ENCODE measurements around the gene OXSR1. TPM values are rescaled to one million over a fixed set of nuclear protein-coding genes. Genes with fewer than 3 reads are reported as not detected.

The OXSR1 gene
- total and polyA plus RNA-seq, 4 donors: 4.3 to 24.7 (median 12.2) TPM

DNA sequence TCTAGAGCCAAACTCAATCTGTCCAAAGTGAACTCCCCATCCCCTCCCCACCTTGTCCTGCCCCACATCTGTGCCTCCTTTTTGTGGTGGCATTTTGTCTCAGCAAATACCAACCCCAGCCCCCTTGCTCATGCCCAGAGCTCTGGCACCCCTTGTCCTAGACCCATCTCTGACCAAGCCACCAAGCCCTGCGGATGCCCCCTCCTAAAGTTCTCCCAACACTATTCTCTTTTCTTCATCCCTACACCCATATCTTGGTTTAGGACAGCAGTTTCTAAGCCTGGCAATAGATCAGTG is 46.1 kb upstream of the OXSR1 start:
- peaks cover 23 to 35% (median 31%) of the 10 kb centered on the region in 4 donors for H3K36me3 ChIP-seq (ENCODE audit: control insufficient read depth in 4 of 4, insufficient read depth in 3 of 4, low read depth in 1 of 4, low read length in 3 of 4)
- H3K9ac ChIP-seq (ENCODE audit: low read depth in 1 of 2, low read length in 2 of 2): no peak overlapping the region
- WGBS: 100% methylated on average over 1 of the region's 1 CpG
- no peak for DNase-seq (ENCODE audit: low spot score)
- H3K4me1 ChIP-seq (ENCODE audit: control insufficient read depth in 4 of 4, insufficient read depth in 4 of 4, low read length in 3 of 4): peaks cover 1 to 54% (median 39%) of the 10 kb centered on the region in 4 donors
- H3K9me3 ChIP-seq (ENCODE audit: control insufficient read depth in 4 of 4, low read length in 3 of 4): no peaks in the 10 kb centered on the region
- H3K27me3 ChIP-seq (ENCODE audit: control insufficient read depth in 4 of 4, insufficient read depth in 4 of 4, low read length in 3 of 4): no peaks in the 10 kb centered on the region
- no peak overlapping the region for H3K4me3 ChIP-seq (ENCODE audit: low read depth in 1 of 3, low read length in 3 of 3)
- no peak overlapping the region for H3K27ac ChIP-seq (ENCODE audit: low read depth in 1 of 2, low read length in 2 of 2)
- no peak for TF ChIP-seq RXRA (IDR thresholded peaks at IDR 0.05)
- no peak for TF ChIP-seq FOXA1 (IDR thresholded peaks at IDR 0.05)
- TF ChIP-seq HNF4A (conservative IDR thresholded peaks at IDR 0.05): no peak
- no peak for TF ChIP-seq NR2F2 (IDR thresholded peaks at IDR 0.05)
- TF ChIP-seq EGR1 (IDR thresholded peaks at IDR 0.05; ENCODE audit: low read depth in 2 of 2): no peak
- no peak for TF ChIP-seq FOXA2 (IDR thresholded peaks at IDR 0.05)
- TF ChIP-seq, protein P1, sequence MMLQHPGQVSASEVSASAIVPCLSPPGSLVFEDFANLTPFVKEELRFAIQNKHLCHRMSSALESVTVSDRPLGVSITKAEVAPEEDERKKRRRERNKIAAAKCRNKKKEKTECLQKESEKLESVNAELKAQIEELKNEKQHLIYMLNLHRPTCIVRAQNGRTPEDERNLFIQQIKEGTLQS (IDR thresholded peaks at IDR 0.05): no peak

DNA sequence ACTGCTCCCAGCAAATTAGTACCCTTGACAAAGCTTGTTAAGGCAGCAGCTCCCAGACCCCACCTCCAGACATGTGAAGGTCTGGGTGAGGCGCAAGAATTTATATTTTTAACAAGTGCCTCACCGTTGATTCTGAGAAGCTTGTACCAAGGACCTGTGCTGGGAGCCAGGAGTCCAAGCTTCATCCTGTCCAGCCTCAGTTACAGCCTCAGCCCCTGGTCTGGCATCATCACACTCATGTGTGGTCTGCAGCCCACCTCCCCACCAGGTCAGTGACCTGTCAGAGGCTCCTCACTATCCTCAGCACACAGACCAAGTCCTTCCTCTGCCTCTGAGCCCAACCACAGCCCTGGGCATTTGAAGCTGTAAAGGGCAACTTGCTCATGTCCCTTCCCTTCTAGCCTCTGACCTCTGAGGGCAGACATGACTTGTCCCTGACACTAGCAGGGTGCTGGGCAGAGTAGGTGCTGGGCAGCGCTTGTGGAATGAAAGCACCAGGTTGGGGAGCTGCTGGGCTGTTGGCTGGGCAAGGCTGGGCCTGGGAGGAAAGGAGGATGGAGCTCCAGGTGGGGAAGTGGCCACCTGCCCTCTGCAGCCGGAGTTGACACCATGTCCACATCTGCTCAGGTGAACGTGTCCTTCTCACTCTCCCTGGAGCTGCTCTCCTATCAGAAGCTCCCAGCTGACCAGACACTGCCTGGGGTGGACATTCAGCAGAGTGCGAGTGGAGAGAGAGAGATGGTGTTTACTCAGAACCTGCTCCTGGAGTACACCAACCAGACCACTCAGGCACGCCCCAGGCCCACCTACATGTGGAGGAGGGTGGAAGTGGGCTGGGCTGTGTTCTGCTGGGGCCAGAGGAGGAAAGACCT is 45.3 kb upstream of the OXSR1 start:
- no peak overlapping the region for H3K4me3 ChIP-seq (ENCODE audit: low read depth in 1 of 3, low read length in 3 of 3)
- peak; percentile 48 for DNase-seq (ENCODE audit: low spot score)
- H3K27me3 ChIP-seq (ENCODE audit: control insufficient read depth in 4 of 4, insufficient read depth in 4 of 4, low read length in 3 of 4): no peaks in the 10 kb centered on the region
- no peaks in the 10 kb centered on the region for H3K9me3 ChIP-seq (ENCODE audit: control insufficient read depth in 4 of 4, low read length in 3 of 4)
- H3K9ac ChIP-seq (ENCODE audit: low read depth in 1 of 2, low read length in 2 of 2): no peak overlapping the region
- TF ChIP-seq, protein P2, sequence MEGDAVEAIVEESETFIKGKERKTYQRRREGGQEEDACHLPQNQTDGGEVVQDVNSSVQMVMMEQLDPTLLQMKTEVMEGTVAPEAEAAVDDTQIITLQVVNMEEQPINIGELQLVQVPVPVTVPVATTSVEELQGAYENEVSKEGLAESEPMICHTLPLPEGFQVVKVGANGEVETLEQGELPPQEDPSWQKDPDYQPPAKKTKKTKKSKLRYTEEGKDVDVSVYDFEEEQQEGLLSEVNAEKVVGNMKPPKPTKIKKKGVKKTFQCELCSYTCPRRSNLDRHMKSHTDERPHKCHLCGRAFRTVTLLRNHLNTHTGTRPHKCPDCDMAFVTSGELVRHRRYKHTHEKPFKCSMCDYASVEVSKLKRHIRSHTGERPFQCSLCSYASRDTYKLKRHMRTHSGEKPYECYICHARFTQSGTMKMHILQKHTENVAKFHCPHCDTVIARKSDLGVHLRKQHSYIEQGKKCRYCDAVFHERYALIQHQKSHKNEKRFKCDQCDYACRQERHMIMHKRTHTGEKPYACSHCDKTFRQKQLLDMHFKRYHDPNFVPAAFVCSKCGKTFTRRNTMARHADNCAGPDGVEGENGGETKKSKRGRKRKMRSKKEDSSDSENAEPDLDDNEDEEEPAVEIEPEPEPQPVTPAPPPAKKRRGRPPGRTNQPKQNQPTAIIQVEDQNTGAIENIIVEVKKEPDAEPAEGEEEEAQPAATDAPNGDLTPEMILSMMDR (IDR thresholded peaks at IDR 0.05; ENCODE audit: low read depth, low read length, missing input control): no peak
- TF ChIP-seq FOXA1 (IDR thresholded peaks at IDR 0.05) (no peak), RXRA (IDR thresholded peaks at IDR 0.05) (no peak), RAD21 (IDR thresholded peaks at IDR 0.05) (no peak), HNF4G (IDR thresholded peaks at IDR 0.05) (no peak), JUND (IDR thresholded peaks at IDR 0.05) (no peak), TAF1 (conservative IDR thresholded peaks at IDR 0.05) (no peak), FOXA2 (IDR thresholded peaks at IDR 0.05) (no peak), SP1 (IDR thresholded peaks at IDR 0.05) (no peak), GABPA (IDR thresholded peaks at IDR 0.05 in 1 of 2, conservative IDR thresholded peaks at IDR 0.05 in 1 of 2) (no peak), NR2F2 (IDR thresholded peaks at IDR 0.05) (no peak)
- TF ChIP-seq, protein P1 (IDR thresholded peaks at IDR 0.05): no peak
- TF ChIP-seq, protein P3, sequence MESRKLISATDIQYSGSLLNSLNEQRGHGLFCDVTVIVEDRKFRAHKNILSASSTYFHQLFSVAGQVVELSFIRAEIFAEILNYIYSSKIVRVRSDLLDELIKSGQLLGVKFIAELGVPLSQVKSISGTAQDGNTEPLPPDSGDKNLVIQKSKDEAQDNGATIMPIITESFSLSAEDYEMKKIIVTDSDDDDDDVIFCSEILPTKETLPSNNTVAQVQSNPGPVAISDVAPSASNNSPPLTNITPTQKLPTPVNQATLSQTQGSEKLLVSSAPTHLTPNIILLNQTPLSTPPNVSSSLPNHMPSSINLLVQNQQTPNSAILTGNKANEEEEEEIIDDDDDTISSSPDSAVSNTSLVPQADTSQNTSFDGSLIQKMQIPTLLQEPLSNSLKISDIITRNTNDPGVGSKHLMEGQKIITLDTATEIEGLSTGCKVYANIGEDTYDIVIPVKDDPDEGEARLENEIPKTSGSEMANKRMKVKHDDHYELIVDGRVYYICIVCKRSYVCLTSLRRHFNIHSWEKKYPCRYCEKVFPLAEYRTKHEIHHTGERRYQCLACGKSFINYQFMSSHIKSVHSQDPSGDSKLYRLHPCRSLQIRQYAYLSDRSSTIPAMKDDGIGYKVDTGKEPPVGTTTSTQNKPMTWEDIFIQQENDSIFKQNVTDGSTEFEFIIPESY (IDR thresholded peaks at IDR 0.05): no peak
- TF ChIP-seq, protein P4, sequence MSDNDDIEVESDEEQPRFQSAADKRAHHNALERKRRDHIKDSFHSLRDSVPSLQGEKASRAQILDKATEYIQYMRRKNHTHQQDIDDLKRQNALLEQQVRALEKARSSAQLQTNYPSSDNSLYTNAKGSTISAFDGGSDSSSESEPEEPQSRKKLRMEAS (IDR thresholded peaks at IDR 0.05): no peak
- TF ChIP-seq, protein P5, sequence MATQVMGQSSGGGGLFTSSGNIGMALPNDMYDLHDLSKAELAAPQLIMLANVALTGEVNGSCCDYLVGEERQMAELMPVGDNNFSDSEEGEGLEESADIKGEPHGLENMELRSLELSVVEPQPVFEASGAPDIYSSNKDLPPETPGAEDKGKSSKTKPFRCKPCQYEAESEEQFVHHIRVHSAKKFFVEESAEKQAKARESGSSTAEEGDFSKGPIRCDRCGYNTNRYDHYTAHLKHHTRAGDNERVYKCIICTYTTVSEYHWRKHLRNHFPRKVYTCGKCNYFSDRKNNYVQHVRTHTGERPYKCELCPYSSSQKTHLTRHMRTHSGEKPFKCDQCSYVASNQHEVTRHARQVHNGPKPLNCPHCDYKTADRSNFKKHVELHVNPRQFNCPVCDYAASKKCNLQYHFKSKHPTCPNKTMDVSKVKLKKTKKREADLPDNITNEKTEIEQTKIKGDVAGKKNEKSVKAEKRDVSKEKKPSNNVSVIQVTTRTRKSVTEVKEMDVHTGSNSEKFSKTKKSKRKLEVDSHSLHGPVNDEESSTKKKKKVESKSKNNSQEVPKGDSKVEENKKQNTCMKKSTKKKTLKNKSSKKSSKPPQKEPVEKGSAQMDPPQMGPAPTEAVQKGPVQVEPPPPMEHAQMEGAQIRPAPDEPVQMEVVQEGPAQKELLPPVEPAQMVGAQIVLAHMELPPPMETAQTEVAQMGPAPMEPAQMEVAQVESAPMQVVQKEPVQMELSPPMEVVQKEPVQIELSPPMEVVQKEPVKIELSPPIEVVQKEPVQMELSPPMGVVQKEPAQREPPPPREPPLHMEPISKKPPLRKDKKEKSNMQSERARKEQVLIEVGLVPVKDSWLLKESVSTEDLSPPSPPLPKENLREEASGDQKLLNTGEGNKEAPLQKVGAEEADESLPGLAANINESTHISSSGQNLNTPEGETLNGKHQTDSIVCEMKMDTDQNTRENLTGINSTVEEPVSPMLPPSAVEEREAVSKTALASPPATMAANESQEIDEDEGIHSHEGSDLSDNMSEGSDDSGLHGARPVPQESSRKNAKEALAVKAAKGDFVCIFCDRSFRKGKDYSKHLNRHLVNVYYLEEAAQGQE (IDR thresholded peaks at IDR 0.05): no peak
- peaks cover 3 to 63% (median 48%) of the 10 kb centered on the region in 4 donors for H3K4me1 ChIP-seq (ENCODE audit: control insufficient read depth in 4 of 4, insufficient read depth in 4 of 4, low read length in 3 of 4)
- no peak overlapping the region for H3K27ac ChIP-seq (ENCODE audit: low read depth in 1 of 2, low read length in 2 of 2)
- peaks cover 23 to 41% (median 37%) of the 10 kb centered on the region in 4 donors for H3K36me3 ChIP-seq (ENCODE audit: control insufficient read depth in 4 of 4, insufficient read depth in 3 of 4, low read depth in 1 of 4, low read length in 3 of 4)
- WGBS: 88% methylated on average over 7 of the region's 7 CpGs

Data from liver (tissue), 9 donors.